ENCODE data around the gene MAOB. TPM values are rescaled to one million over a fixed set of nuclear protein-coding genes. Genes with fewer than 3 reads are reported as not detected.

MAOB gene
- total RNA-seq, 6 donors from 2014 or later, result 1.0 to 34.1 (median 13.0) TPM

- ATAC-seq (ENCODE audit: low FRiP score in 2 of 2), result no peak
Observed at GRCh38 chrX:43815209-43815608, 67.0 kb downstream of the MAOB start.

GRCh38 chrX:43813898-43814297 lies 68.4 kb downstream of the MAOB start:
- no peaks in the 10 kb centered on the region for H3K36me3 ChIP-seq
- no peaks in the 10 kb centered on the region for H3K9me3 ChIP-seq
- no peak for DNase-seq
- H3K4me3 ChIP-seq, result no peak overlapping the region
- TF ChIP-seq CTCF (IDR thresholded peaks at IDR 0.05) (no peak), EP300 (IDR thresholded peaks at IDR 0.05) (no peak)
- no peak for ATAC-seq (ENCODE audit: low FRiP score in 2 of 2)
- H3K27me3 ChIP-seq, result no peaks in the 10 kb centered on the region
- H3K4me1 ChIP-seq, result no peaks in the 10 kb centered on the region
- no peak overlapping the region for H3K27ac ChIP-seq

More at GRCh38 chrX:43815209-43815608, 67.0 kb downstream of the MAOB start:
- Histone ChIP-seq H3K36me3 (no peaks in the 10 kb centered on the region), H3K27ac (no peak overlapping the region), H3K4me3 (no peak overlapping the region), H3K9me3 (no peaks in the 10 kb centered on the region), H3K27me3 (no peaks in the 10 kb centered on the region), H3K4me1 (no peaks in the 10 kb centered on the region)
- no peak for DNase-seq
- WGBS, 2 donors, result 58 to 78% methylated on average over 1 to 2 of the region's 2 CpGs
- no peak for TF ChIP-seq CTCF (IDR thresholded peaks at IDR 0.05)

- no peaks in the 10 kb centered on the region for H3K9me3 ChIP-seq
- WGBS, 2 donors, result 68 to 91% methylated on average over 2 of the region's 2 CpGs
- H3K27ac ChIP-seq, result no peak overlapping the region
- H3K4me1 ChIP-seq, result no peaks in the 10 kb centered on the region
- DNase-seq (no peak), ATAC-seq (ENCODE audit: low FRiP score in 2 of 2) (no peak)
- no peaks in the 10 kb centered on the region for H3K36me3 ChIP-seq
- H3K4me3 ChIP-seq, result no peak overlapping the region
- TF ChIP-seq CTCF (IDR thresholded peaks at IDR 0.05), result no peak
- TF ChIP-seq EP300 (IDR thresholded peaks at IDR 0.05), result no peak
- TF ChIP-seq POLR2AphosphoS5 (IDR thresholded peaks at IDR 0.05), result no peak
- TF ChIP-seq POLR2A (IDR thresholded peaks at IDR 0.05), result no peak
- no peaks in the 10 kb centered on the region for H3K27me3 ChIP-seq
Observed at GRCh38 chrX:43813319-43813718, 68.9 kb downstream of the MAOB start.

- ATAC-seq (ENCODE audit: low FRiP score in 2 of 2) (no peak), DNase-seq (no peak)
- no peaks in the 10 kb centered on the region for H3K27me3 ChIP-seq
- no peak overlapping the region for H3K27ac ChIP-seq
- H3K4me3 ChIP-seq, result no peak overlapping the region
- H3K36me3 ChIP-seq, result no peaks in the 10 kb centered on the region
- no peak for TF ChIP-seq POLR2AphosphoS5 (IDR thresholded peaks at IDR 0.05)
- no peak for TF ChIP-seq EP300 (IDR thresholded peaks at IDR 0.05)
- TF ChIP-seq POLR2A (IDR thresholded peaks at IDR 0.05), result no peak
- no peak for TF ChIP-seq CTCF (IDR thresholded peaks at IDR 0.05)
- no peaks in the 10 kb centered on the region for H3K4me1 ChIP-seq
- no peaks in the 10 kb centered on the region for H3K9me3 ChIP-seq
Observed at GRCh38 chrX:43809463-43809862, 72.8 kb downstream of the MAOB start.

GRCh38 chrX:43808231-43808630 lies 74.0 kb downstream of the MAOB start:
- no peaks in the 10 kb centered on the region for H3K4me1 ChIP-seq
- DNase-seq (no peak), ATAC-seq (ENCODE audit: low FRiP score in 2 of 2) (no peak)
- no peaks in the 10 kb centered on the region for H3K27me3 ChIP-seq
- H3K27ac ChIP-seq, result no peak overlapping the region
- TF ChIP-seq CTCF (IDR thresholded peaks at IDR 0.05) (no peak), POLR2AphosphoS5 (IDR thresholded peaks at IDR 0.05) (no peak), POLR2A (IDR thresholded peaks at IDR 0.05) (no peak), EP300 (IDR thresholded peaks at IDR 0.05) (no peak)
- no peaks in the 10 kb centered on the region for H3K36me3 ChIP-seq
- no peak overlapping the region for H3K4me3 ChIP-seq
- H3K9me3 ChIP-seq, result no peaks in the 10 kb centered on the region

All from upper lobe of left lung (tissue), 6 donors.